ENCODE measurements around the gene FAM171A2. TPM values are rescaled to one million over a fixed set of nuclear protein-coding genes. Genes with fewer than 3 reads are reported as not detected.
"Not testable (repeated sequence)": the region's sequence is repeated elsewhere in the genome, so short reads cannot be mapped to it uniquely, and the experiment has no call there.

Gene FAM171A2
- polyA plus RNA-seq, 1 donor from 2014 or later, result 0.06 TPM

DNA sequence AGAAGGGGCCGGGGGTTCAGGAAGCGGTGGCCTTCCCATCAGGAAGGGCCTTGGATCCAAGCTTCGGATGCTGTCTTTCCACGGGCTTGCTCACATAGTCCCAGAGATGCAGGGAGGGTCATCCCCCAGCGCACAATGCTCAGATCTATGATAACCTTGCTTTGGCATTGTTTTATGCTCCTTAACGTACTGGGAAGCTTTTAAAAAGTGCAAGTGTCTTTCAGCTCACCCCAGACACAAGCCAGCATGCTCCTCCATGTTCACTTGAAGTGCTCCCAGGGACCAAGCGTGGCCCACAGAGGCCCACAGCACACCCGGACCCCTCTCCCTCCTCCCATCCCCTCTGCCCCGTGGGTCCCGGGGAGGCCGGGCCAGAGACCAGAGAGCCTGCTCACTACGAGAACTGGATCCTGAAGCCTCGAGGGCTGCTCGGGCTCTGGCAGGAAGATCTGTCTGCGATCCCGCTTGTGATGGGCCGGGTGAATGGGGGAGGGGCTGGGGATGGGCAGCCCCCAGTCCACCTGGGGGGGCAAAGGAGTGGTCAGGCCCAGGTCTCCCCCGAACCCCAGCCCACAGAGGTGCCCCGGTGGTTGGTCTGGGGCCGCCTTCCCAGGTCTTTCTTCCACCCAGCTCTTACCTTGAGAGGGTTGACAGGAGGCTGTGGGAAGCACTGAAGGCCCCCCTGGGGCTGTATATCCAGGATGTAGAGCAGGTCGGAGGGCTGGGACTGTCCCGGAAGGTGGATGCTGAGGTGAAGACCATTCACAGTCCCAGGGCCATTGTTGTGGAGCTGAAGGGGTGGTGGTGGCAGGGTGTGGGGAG lies 11.8 kb upstream of the FAM171A2 start:
- Mint-ChIP-seq H3K27me3 (peaks cover 28% of the 10 kb centered on the region), H3K9me3 (no peaks in the 10 kb centered on the region), H3K27ac (no peak overlapping the region), H3K4me3 (peak overlapping the region in 1 of 4 donors; percentile 47), H3K4me1 (peaks cover 0 to 3% (median 1%) of the 10 kb centered on the region in 3 donors), H3K36me3 (no peaks in the 10 kb centered on the region)

- H3K36me3 Mint-ChIP-seq, result no peaks in the 10 kb centered on the region
- no peaks in the 10 kb centered on the region for H3K9me3 Mint-ChIP-seq
- no peak overlapping the region for H3K27ac Mint-ChIP-seq
- peaks cover 30% of the 10 kb centered on the region for H3K27me3 Mint-ChIP-seq
- H3K4me1 Mint-ChIP-seq, result peaks cover 0 to 3% (median 1%) of the 10 kb centered on the region in 3 donors
- H3K4me3 Mint-ChIP-seq, result peak overlapping the region in 1 of 4 donors; percentile 47
Observed at GRCh38 chr17:44374306-44375195, 10.9 kb upstream of the FAM171A2 start.

- Mint-ChIP-seq H3K9me3 (no peaks in the 10 kb centered on the region), H3K4me3 (peak overlapping the region in 1 of 4 donors; percentile 19), H3K27me3 (peaks cover 38% of the 10 kb centered on the region), H3K4me1 (peaks cover 0 to 3% (median 1%) of the 10 kb centered on the region in 3 donors), H3K27ac (no peak overlapping the region), H3K36me3 (peaks cover 4% of the 10 kb centered on the region)
Observed at GRCh38 chr17:44372036-44372435, 8.4 kb upstream of the FAM171A2 start.

- not testable (repeated sequence) for H3K36me3 Mint-ChIP-seq, H3K4me1 Mint-ChIP-seq, H3K4me3 Mint-ChIP-seq, H3K9me3 Mint-ChIP-seq, H3K27ac Mint-ChIP-seq
- peaks cover 42% of the 10 kb centered on the region for H3K27me3 Mint-ChIP-seq
Observed at GRCh38 chr17:44369414-44370023, 5.9 kb upstream of the FAM171A2 start.

- H3K27ac Mint-ChIP-seq, H3K9me3 Mint-ChIP-seq, H3K4me3 Mint-ChIP-seq, H3K4me1 Mint-ChIP-seq, H3K36me3 Mint-ChIP-seq: not testable (repeated sequence)
- peaks cover 38% of the 10 kb centered on the region for H3K27me3 Mint-ChIP-seq
Observed at GRCh38 chr17:44368391-44369243, 5.0 kb upstream of the FAM171A2 start.

DNA sequence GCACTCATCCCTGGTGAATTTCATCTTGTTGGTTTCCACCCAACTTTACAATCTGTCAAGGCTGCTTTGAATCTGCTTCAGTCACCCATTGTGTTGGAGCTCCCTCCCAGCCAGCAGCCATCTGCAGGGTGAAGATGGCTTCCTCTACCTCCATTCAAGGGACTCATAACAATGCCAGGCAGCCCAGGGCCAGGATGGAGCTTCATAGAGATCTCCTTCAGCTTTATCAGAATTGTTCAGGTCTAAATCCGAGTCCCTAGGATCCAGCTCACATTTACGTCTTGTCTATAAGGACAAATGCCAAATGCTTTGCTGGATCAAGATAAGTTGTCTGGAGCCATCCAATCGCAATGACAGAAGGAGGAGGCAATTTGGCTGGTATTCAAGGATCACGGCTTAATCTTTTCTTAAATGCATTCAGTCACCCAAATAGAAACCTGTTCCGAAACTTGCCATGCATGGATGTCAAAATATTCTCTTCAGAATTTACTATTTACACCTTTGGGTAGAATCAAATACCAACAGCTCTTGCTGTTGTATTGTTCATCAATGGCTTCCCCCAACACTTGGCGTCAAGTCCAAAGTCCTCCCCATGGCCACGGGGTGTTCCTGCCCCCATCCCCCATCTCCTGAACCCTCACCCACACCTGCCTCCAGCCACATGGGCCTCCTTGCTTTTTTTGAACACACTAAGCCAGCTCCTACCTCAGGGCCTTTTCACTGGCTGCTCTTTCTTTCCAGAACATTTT lies 3.8 kb upstream of the FAM171A2 start:
- H3K27me3 Mint-ChIP-seq, result peaks cover 36% of the 10 kb centered on the region
- no peak overlapping the region for H3K27ac Mint-ChIP-seq
- peaks cover 0 to 1% (median 0%) of the 10 kb centered on the region in 3 donors for H3K4me1 Mint-ChIP-seq
- H3K9me3 Mint-ChIP-seq, result no peaks in the 10 kb centered on the region
- H3K4me3 Mint-ChIP-seq, result peak overlapping the region in 2 of 4 donors; percentile 22 to 34
- H3K36me3 Mint-ChIP-seq, result peaks cover 4% of the 10 kb centered on the region

GRCh38 chr17:44365051-44365450 lies 1.4 kb upstream of the FAM171A2 start:
- H3K36me3 Mint-ChIP-seq, H3K4me1 Mint-ChIP-seq, H3K27ac Mint-ChIP-seq, H3K9me3 Mint-ChIP-seq: not testable (repeated sequence)
- peak overlapping the region in 2 of 4 donors; percentile 55 to 71 for H3K4me3 Mint-ChIP-seq
- H3K27me3 Mint-ChIP-seq, result peaks cover 26% of the 10 kb centered on the region

DNA sequence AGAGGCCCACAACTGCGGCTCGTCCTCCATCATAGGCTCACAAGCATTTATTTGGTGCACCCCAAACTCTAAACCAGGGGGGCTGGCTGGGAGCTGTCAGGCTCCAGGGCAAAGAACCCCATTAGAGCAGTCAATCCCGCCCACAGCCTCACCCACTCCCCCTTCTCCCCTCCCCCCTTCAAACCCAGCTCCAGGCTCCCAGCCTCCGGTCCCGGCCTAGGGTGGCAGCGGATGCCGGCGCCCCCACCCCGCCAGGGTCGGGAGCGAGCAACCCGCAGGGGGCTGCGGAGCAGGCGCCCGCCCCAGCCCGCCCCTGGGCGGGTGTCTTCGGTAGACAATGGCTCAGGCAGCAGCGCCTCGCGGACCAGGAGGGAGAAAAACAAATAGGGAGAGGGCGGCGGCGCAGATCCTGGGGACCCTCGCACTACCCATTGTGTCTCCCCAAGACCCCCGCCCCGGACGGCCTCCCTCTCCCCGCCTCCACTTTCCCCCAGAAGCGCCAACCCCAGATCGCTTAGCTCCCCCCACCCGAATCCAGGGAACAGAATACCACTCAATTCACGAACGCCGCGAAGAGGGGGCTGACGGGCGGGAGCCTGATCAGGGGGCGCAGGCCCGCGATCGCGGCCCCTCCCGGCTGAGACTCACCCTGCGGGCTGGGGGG lies 572 bp downstream of the FAM171A2 start:
- H3K9me3 Mint-ChIP-seq, result no peaks in the 10 kb centered on the region
- peaks cover 5 to 8% (median 5%) of the 10 kb centered on the region in 3 donors for H3K4me1 Mint-ChIP-seq
- H3K4me3 Mint-ChIP-seq, result peak overlapping the region in 3 of 4 donors; percentile 70 to 80 (median 77)
- no peak overlapping the region for H3K27ac Mint-ChIP-seq
- peaks cover 24% of the 10 kb centered on the region for H3K27me3 Mint-ChIP-seq
- H3K36me3 Mint-ChIP-seq, result peaks cover 4% of the 10 kb centered on the region

DNA sequence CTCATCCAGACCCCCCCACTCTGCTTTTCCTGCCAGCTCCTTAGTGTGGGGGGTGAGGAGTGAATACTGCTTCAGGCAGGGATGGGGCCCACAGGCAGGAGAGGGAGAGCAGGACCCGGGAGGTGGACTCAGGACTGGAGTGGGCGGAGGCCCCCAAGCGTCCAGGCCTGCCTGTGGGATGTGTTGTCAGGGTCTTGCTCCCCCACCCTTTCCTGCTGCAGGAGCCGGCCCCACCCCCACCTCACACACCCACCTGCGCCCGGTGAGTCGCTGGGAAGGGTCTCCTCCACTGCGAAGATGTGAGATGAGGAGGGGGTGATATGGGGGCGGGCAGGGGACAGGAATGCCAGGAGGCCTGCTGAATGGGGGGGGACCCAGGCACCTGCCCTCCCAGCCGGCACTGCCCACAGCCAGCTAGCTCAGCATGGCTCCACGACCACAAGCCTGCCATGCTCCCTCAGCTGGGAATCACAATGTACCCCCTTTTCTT lies 1.1 kb downstream of the FAM171A2 start:
- Mint-ChIP-seq H3K4me1 (peaks cover 5 to 8% (median 5%) of the 10 kb centered on the region in 3 donors), H3K27ac (no peak overlapping the region), H3K36me3 (peaks cover 3% of the 10 kb centered on the region), H3K4me3 (peak overlapping the region in 2 of 4 donors; percentile 54 to 68), H3K9me3 (no peaks in the 10 kb centered on the region), H3K27me3 (peaks cover 21% of the 10 kb centered on the region)

DNA sequence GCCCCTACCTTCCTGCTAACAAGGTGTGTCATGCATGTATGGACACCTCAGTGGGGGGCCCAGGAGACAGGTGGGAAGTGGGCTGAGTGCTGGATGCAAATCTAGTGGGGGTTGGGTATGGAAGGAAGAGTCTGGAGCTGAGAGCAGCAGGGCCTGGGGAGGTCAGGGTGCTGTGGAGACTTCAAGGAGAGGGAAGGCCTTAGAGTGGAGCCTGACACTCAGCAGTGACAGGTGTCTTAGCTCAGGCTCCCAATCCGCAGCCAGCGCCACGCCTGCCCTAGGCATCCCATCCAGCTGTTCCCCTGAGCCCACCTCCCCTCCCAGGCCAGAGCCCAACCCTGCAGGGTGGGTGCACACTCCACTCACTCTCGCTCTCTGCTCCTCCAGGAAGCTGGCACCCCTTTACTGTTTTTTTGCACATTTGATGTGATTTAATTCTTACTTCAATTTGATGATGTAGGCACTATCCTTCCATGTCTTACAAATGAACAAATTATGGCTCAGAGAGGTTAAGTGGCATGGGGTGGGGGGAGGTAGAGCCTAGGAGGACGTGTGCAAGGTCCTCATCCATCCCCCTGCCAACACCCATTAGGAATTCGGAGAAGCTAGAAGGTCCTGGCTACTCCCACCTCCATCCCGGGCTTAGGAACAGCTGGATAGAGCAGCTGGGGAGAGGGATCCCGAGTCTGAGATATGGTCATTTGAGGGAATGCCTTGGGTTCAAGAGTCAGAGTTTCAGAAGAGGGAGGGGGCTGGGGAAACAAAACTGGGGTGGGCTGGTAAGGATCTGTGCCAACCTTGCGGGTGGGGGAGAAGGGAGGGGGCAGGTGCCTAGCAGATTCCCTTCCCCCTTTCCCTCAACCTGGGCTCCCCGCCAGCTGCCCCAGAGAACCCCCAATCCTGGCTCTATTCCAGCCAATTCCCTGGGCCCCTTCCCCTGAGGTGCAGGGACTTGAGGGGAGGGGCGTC lies 2.1 kb downstream of the FAM171A2 start:
- H3K27ac Mint-ChIP-seq, result no peak overlapping the region

GRCh38 chr17:44360826-44361225 lies 2.8 kb downstream of the FAM171A2 start:
- H3K27ac Mint-ChIP-seq, result no peak overlapping the region

More for the DNA sequence above, 2.1 kb downstream of the FAM171A2 start:
- no peaks in the 10 kb centered on the region for H3K9me3 Mint-ChIP-seq
- peak overlapping the region in 2 of 4 donors; percentile 67 to 74 for H3K4me3 Mint-ChIP-seq
- H3K36me3 Mint-ChIP-seq, result no peaks in the 10 kb centered on the region
- peaks cover 16% of the 10 kb centered on the region for H3K27me3 Mint-ChIP-seq
- H3K4me1 Mint-ChIP-seq, result peaks cover 5 to 8% (median 5%) of the 10 kb centered on the region in 3 donors

GRCh38 chr17:44360144-44360533 lies 3.5 kb downstream of the FAM171A2 start:
- Mint-ChIP-seq H3K4me3 (peak overlapping the region in 1 of 4 donors; percentile 11), H3K4me1 (peaks cover 5 to 8% (median 5%) of the 10 kb centered on the region in 3 donors), H3K9me3 (no peaks in the 10 kb centered on the region), H3K27ac (no peak overlapping the region), H3K27me3 (peaks cover 7% of the 10 kb centered on the region), H3K36me3 (no peaks in the 10 kb centered on the region)

More at GRCh38 chr17:44360826-44361225, 2.8 kb downstream of the FAM171A2 start:
- Mint-ChIP-seq H3K27me3 (peaks cover 11% of the 10 kb centered on the region), H3K36me3 (no peaks in the 10 kb centered on the region), H3K4me3 (peak overlapping the region in 1 of 4 donors; percentile 67), H3K9me3 (no peaks in the 10 kb centered on the region), H3K4me1 (peaks cover 5 to 8% (median 5%) of the 10 kb centered on the region in 3 donors)

Measured in IgD-negative memory B cell (primary cell).